ENCODE data around the gene TGFBR2.

The TGFBR2 gene

DNA sequence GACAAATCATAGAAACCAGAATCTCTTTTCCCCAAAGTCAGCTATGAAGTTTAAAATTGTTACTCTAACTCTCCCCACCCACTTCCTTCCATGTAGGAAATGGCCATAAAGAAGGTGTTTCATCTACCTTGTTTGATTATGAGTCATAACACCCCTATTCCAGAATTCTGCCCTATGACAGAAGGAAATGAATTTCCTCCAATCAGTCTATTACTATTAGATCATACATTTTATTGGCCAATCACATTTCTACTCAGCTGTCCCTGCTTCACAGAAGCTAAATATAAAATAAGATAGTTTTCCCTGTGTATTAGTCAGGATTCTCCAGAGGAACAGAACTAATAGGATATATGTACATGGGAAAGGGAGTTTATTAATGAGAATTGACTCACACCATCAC lies 102.1 kb downstream of the TGFBR2 start:
- DNase-seq (ENCODE audit: low read depth in 2 of 2, low spot score in 1 of 2) = no peak

DNA sequence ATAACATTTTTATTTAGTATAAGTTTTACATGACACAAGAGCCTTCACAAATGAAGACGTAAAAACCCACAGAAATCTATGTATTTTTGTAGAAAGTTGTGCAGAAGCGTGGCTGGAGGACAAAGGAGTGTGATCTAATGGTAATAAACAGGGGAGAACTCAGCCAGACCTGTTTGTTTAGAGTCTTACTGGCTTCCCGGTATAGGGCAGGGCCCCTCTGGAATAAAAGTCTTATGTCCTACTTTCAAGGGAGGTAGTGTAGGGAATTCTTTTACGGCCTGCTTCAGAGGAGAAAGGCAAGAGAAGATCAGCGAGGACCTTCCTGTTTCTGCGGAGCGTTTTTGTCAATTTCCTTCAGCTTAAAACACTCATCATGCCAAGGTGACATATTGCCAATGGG lies 103.6 kb downstream of the TGFBR2 start:
- no peak for DNase-seq (ENCODE audit: low read depth in 2 of 2, low spot score in 1 of 2)

- no peak for DNase-seq (ENCODE audit: low read depth in 2 of 2, low spot score in 1 of 2)
These were observed 104.8 kb downstream of the TGFBR2 start for GRCh38 chr3:30711151-30711550.

DNA sequence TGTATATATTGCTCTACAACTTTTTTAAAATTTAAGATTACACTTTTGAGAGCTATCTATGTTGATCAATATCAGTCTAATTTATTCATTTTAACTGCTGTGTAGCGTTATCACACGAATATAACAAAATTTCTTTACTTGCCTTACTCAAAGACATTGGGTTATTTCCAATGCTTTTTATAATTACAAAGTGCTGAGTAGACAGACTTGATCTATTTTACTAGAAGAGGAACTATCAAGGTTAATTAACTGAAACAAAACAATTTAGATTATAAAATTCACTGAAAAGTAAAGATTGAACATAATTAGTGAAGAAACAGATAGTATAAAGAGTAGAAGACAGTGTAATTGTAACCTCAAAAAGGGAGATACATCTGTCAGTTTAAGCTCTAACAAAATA lies 105.5 kb downstream of the TGFBR2 start:
- DNase-seq (ENCODE audit: low read depth in 2 of 2, low spot score in 1 of 2) = no peak

DNA sequence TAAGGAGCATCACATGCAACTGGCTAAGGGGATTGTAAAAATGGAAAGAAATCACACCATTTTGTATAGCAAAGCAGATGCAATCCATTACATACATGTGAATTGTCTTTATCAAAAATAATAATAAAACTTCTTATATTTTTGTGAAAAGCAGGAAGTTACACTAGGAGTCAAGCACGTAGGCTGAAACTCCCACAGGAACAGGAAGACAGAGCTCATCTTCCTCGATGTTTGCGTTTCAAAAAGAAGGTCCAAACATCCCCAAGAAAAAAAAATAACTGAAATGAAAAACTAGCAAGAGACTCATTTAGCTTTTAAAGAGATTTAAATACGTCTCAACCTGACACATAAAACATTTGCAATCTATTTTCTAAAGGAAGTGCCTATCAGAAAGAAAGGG lies 106.6 kb downstream of the TGFBR2 start:
- DNase-seq (ENCODE audit: low read depth in 2 of 2, low spot score in 1 of 2) = no peak

GRCh38 chr3:30713885-30714503 lies 107.6 kb downstream of the TGFBR2 start:
- DNase-seq (ENCODE audit: low read depth in 2 of 2, low spot score in 1 of 2) = no peak

DNA sequence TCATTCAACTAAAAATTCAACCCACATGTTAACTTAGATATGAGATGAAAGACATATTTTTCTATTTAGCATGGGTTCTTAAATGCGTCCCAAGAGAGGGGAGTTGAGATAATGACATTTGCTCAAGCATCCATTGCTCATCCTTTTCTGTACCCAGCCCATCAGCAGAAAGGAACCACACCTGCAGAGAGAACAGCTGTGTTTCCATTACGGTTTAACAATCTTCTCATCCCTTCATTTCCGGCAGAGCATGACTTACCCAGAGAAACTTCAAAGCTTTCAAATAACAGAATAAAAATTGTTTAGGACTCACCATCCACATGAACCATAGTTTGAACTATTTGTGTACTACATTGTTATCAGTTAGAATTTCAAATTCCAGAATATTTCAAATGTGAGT lies 113.1 kb downstream of the TGFBR2 start:
- DNase-seq (ENCODE audit: low read depth in 2 of 2, low spot score in 1 of 2) = no peak

DNA sequence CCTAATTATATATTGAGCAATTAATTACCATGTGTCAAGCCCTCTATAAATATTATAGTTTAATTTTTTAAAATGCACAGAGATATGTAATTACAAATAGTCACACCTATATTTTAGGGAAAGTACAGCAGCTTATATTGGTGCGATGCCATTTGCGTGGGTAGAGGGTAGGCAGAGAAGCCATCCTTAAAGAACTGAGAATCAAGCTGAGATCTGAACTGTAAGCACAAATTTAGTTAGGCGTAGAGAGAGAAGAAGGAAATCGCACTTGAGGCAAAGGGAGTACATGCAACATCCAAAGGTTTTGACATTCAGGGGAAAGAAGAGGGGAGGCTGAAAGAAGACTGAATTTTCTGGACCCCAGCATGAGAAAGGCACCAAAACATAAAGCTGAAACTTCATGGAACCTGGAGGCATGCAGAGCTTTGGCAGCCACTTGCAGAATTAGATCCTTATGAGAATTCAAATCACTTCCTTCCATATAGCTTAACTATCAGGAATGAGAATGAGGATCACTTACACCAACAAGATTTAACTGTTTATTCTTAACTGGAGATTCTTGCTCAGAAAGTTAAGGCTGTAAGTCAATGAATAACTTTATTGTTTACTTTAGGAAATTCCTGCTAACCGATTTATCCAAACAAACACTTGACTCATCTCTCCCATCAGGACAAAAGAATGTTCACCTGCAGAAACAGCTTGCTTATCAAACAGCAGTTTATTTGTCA lies 114.3 kb downstream of the TGFBR2 start:
- DNase-seq (ENCODE audit: low read depth in 2 of 2, low spot score in 1 of 2) = no peak

- no peak for DNase-seq (ENCODE audit: low read depth in 2 of 2, low spot score in 1 of 2)
These were observed 114.9 kb downstream of the TGFBR2 start for GRCh38 chr3:30721314-30721634.

- no peak for DNase-seq (ENCODE audit: low read depth in 2 of 2, low spot score in 1 of 2)
These were observed 116.8 kb downstream of the TGFBR2 start for GRCh38 chr3:30723211-30723610.

- no peak for DNase-seq (ENCODE audit: low read depth in 2 of 2, low spot score in 1 of 2)
These were observed 118.5 kb downstream of the TGFBR2 start for GRCh38 chr3:30724863-30725262.

DNA sequence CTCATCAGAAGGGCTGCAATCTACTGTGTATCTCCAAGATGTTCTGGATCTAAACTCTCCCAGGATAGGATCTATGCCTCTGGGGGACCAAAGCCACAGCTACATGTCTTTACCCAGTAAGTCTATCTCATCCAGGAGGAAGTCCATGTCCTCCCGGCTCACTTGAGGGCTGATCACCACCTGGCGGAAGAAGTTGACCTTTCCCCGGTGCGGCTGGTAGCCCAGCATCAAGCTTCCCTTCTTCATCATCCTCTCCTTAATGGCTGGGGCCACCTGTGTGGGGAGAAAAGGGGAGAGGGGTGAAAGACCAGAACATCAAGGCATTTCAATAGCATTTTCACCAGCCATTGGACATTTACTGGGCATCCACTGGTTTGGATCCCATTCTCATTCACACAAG lies 121.7 kb downstream of the TGFBR2 start:
- no peak for DNase-seq (ENCODE audit: low read depth in 2 of 2, low spot score in 1 of 2)

DNA sequence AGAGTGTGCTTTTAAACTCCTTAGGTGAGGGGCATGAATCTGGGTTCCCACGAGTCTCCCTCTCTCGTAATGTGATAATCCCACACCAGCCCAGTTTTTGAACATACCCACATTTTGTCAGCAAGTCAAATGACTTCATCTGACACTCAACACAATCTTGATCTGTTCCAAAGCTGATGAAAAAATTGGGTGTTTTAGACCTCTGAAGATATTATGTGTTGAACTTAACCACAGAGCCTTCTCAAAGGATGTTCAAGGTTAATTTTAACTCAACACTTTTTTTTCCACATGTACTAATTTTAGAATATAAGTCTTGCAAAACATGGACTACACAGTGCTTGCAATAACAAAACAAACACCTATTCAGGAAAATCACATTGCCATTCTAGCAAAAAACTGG lies 123.1 kb downstream of the TGFBR2 start:
- DNase-seq (ENCODE audit: low read depth in 2 of 2, low spot score in 1 of 2) = no peak

GRCh38 chr3:30729936-30730335 lies 123.5 kb downstream of the TGFBR2 start:
- DNase-seq (ENCODE audit: low read depth in 2 of 2, low spot score in 1 of 2) = no peak

DNA sequence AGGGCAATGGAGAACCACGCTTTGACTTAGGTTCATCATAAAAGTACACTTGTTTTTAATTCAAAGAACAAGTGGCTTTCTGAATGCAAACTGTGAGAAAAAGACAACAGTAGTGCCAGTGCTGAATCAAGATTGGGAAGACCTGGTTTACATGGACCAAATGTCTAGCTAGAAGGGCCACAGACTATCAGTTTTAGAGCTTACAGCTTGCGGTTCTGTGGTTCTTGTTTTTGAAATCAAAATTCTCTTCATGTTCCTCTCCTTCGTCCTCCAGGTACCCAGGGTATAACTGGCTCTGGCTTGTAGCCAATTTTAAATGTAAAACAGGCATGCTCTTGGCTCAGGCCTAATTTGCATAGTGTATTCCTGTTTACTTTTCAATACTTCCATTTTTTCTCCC lies 124.6 kb downstream of the TGFBR2 start:
- DNase-seq (ENCODE audit: low read depth in 2 of 2, low spot score in 1 of 2) = no peak

DNA sequence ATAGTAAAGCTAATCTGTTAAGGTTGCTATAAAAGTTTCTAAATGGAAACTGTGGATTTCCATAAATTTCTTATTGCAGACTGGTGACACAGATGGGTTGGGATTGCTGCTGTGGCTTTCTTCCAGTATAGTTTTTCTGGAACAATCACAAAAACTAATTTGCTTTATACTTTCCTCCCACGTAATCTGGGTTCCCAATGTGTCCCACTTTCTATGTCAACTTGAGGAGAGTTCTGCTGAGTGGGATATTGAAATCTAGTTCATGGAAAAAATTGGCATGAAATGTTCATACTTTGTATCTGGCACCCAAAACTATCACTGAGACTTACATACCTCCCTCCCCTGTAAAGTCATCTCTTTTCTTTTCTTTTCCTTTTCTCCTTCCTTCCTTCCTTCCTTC lies 126.8 kb downstream of the TGFBR2 start:
- no peak for DNase-seq (ENCODE audit: low read depth in 2 of 2, low spot score in 1 of 2)

DNA sequence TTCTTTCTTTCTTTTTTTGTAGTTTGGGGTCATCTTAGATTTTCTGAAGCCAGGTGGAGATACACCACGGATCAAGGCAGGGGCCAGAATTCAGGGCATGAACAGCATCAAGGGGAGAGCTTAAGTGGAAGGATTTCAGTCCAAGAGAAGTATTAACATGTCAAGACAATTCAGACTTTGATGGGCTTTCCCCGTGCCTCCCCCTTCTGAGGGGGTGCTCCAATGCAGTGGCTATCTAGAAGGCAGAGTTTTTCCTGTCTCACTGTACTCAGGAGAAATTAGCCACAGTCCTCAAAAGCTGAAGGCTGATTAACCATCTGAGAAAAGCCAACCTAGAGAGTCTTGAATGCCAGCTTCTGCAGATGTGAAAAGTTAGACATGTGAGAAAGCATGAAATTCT lies 127.3 kb downstream of the TGFBR2 start:
- DNase-seq (ENCODE audit: low read depth in 2 of 2, low spot score in 1 of 2) = no peak

DNA sequence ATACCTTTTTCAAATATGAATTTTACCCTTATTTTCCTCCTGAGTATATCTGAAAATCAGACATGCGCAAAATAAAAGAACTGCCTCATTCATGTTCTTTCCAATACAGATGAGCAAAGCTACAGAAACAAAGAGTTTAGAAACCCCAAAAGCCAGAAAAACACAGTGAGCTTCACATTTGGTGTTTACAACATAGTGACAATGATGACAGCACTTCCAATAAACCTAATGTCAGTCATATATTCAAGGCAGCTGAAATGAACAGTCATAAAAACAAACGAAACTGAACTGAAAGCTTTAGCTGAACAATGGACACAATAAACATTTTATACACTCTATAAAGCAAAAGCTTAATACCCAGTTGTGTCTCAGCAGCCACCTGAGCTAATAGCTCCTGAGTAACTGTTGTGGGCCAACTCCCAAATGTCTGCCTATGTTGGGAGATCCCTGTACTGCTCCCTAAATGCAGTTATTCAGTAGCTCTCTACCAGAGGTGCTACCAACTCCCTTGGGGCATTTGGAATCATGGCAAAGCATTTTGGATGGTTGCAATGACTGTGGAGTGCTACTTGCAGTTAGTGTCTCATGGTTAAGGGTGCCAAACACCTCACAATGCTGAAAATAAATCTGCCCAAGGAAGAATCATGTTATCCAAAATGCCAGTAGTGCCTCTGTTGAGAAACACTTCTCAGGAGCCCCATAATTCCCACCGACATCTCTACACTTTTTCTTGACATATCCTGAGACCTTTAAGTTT lies 131.5 kb downstream of the TGFBR2 start:
- no peak for DNase-seq (ENCODE audit: low read depth in 2 of 2, low spot score in 1 of 2)

DNA sequence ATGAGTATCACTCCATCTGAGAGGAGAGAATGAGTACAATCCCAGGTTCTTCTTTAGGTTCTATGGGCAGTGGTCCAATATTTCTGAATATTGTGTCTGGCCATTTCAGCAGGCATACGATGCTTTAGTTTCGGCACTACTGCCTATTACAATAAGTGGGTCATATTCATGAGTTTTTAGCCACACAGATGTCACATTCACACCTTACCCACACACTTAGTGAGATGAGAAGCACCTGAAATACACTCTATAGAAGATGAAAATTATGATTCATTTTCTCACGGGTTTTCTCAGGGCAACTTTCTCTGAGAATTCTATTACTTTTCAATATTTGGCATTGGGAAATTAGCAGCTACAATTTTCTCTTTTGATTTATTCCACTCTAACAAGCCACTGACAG lies 132.2 kb downstream of the TGFBR2 start:
- DNase-seq (ENCODE audit: low read depth in 2 of 2, low spot score in 1 of 2) = no peak

DNA sequence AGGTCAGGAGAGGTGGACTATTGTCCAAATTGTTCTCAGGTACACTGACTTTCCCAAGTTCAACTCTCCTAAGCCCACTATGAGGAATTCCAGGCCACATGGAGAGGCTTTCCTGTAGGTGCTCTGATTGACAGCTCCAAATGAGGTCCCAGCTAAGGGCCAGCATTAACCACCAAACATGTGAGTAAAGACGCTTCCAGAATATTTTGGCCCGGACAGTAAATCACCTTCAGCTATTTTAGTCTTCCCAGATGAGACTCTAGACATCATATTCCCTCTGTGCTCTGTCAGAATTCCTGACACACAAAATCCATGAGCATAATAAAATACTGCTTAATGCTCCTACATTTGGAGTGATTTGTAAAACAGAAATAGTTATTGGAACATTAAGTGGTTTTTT lies 135.5 kb downstream of the TGFBR2 start:
- DNase-seq (ENCODE audit: low read depth in 2 of 2, low spot score in 1 of 2) = no peak

DNA sequence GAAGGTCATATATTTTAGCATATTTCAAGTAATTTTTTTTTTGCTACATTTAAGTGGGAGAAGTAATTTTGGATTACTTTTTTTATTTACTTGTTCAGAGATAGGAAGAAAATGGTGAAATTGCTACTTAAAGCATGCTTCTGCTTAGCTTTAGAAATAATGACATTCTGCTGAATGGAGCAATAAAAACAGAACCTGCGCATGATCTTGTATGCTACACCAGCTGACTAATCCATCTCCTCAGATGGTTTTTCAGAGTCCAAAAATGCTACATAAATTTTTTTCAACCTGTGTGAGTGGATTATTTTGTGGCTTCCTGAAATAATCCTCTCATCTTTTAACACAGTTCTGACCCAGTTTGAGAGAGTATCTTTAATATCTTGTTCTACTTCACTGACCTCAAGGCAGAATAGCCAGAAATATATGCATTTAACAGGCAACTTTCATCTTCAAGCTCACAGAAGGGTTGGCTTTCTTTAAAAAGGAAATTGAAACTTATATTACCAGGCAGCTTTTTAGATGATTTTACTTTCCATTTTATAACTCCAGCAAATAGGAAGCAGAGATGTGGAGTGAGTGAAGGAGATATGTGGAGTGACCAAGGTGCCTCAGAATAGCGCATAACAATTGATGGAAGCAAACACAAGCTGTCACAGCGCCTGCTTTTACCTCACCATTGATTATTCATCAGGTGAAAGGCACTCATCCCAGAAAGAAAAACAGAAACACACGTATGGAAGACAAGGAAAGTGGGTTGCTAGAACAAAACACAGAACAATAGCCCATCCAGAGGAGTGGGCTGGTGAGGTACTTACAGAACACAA lies 136.6 kb downstream of the TGFBR2 start:
- no peak for DNase-seq (ENCODE audit: low read depth in 2 of 2, low spot score in 1 of 2)
